ENCODE measurements around the gene RASGEF1C.

- TF ChIP-seq, protein P1, sequence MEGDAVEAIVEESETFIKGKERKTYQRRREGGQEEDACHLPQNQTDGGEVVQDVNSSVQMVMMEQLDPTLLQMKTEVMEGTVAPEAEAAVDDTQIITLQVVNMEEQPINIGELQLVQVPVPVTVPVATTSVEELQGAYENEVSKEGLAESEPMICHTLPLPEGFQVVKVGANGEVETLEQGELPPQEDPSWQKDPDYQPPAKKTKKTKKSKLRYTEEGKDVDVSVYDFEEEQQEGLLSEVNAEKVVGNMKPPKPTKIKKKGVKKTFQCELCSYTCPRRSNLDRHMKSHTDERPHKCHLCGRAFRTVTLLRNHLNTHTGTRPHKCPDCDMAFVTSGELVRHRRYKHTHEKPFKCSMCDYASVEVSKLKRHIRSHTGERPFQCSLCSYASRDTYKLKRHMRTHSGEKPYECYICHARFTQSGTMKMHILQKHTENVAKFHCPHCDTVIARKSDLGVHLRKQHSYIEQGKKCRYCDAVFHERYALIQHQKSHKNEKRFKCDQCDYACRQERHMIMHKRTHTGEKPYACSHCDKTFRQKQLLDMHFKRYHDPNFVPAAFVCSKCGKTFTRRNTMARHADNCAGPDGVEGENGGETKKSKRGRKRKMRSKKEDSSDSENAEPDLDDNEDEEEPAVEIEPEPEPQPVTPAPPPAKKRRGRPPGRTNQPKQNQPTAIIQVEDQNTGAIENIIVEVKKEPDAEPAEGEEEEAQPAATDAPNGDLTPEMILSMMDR (conservative IDR thresholded peaks at IDR 0.05; ENCODE audit: low read length) = no peak
- TF ChIP-seq EZH2phosphoT487 (IDR thresholded peaks at IDR 0.05; ENCODE audit: borderline replicate concordance) = no peak
Observed at GRCh38 chr5:180083529-180084060, 125.4 kb downstream of the RASGEF1C start.
